K562 (cell line): ENCODE data around the gene TMEM143. TPM values are rescaled to one million over a fixed set of nuclear protein-coding genes. Genes with fewer than 3 reads are reported as not detected.

Experiments used
- BCLAF1 ChIP-seq, 2 experiments: fragments of 450-650 bp in 1 of 2; IDR thresholded peaks; 2 replicates each; pipeline ENCODE4 v1.6.1; 2011 to 2017; ENCODE audit warnings: low read depth in 2 of 2, antibody characterized with exemption in 1 of 2, borderline replicate concordance in 1 of 2, low read length in 1 of 2, mild to moderate bottlenecking in 1 of 2, mixed read lengths in 1 of 2; ENCODE audit not compliant: control insufficient read depth in 1 of 2
- CTCFL ChIP-seq: IDR thresholded peaks from 2 replicates; pipeline ENCODE4 v1.6.1; 2011; ENCODE audit warnings: borderline replicate concordance, low read depth, mild to moderate bottlenecking, moderate library complexity, low read length; ENCODE audit not compliant: insufficient read depth, poor library complexity, severe bottlenecking
- FUS ChIP-seq: fragments of 200-400 bp; formaldehyde crosslinking; optimal IDR thresholded peaks from 2 replicates; pipeline ENCODE3; 2017; ENCODE audit warnings: low read depth, low read length
- IRF1 ChIP-seq: sonication (generic); formaldehyde crosslinking; IDR thresholded peaks from 2 replicates; pipeline ENCODE4 v1.8.0; 2022; ENCODE audit warnings: missing genetic modification reagents, mild to moderate bottlenecking, borderline replicate concordance
- TGIF2 ChIP-seq: sonication (generic); formaldehyde crosslinking; IDR thresholded peaks from 2 replicates; pipeline ENCODE4 v1.8.1; 2022; ENCODE audit warnings: mild to moderate bottlenecking, missing genetic modification reagents, moderate library complexity
- THAP7 ChIP-seq: fragments of 250-450 bp; sonication (Bioruptor Pico); IDR thresholded peaks from 2 replicates; pipeline ENCODE4 v1.5.0; 2021
- U2AF1 ChIP-seq: fragments of 200-400 bp; formaldehyde crosslinking; optimal IDR thresholded peaks from 2 replicates; pipeline ENCODE3; 2017; ENCODE audit warnings: mild to moderate bottlenecking, low read depth, low read length, moderate library complexity
- ZNF175 ChIP-seq: fragments of 200-800 bp; sonication (Bioruptor generic); IDR thresholded peaks from 2 replicates; pipeline ENCODE4 v1.6.1; 2016; ENCODE audit warnings: low read depth, mild to moderate bottlenecking, missing genetic modification characterization, missing compliant biosample characterization
- ZNF384 ChIP-seq: IDR thresholded peaks from 2 replicates; pipeline ENCODE4 v1.6.1; 2012; ENCODE audit warnings: low read depth, low read length, improper control_type of control experiment
- polyA plus RNA-seq, 8 experiments: library from polyadenylated mRNA; depleted of rRNA in 4 of 8; stranded (reverse) in 5 of 8; unstranded in 3 of 8; fragments of >200 nt; fragmentation: Nextera tagmentation in 2 of 8; fragmentation: Illumina TruSeq in 1 of 8; extraction: Ambion mirVana in 2 of 8; extraction: Trizol in 1 of 8; gene quantifications; 2 replicates each; pipeline versions ENCODE4 v1.2.1 to v1.2.3, GENCODE V29; 2011 to 2014; ENCODE audit warnings: inconsistent platforms in 1 of 8, missing spikeins in 1 of 8
- total RNA-seq, 7 experiments: library from RNA; depleted of rRNA in 6 of 7; stranded (reverse); fragments of >200 nt in 6 of 7; fragmentation: Illumina TruSeq in 2 of 7; extraction: Trizol in 2 of 7; gene quantifications; 2 replicates each; pipeline versions ENCODE4 v1.2.1 to v1.2.3, GENCODE V29; 2011 to 2021; ENCODE audit warnings: low replicate concordance in 1 of 7
- TF ChIP-seq, protein P1 (sequence below): sonication (generic); formaldehyde crosslinking; IDR thresholded peaks from 2 replicates; pipeline ENCODE4 v1.8.0; 2022; ENCODE audit warnings: mild to moderate bottlenecking, missing genetic modification reagents
- TF ChIP-seq, protein P2 (sequence below): sonication (generic); formaldehyde crosslinking; IDR thresholded peaks from 2 replicates; pipeline ENCODE4 v1.8.1; 2022; ENCODE audit warnings: missing genetic modification reagents
- TF ChIP-seq, protein P3 (sequence below), 2 experiments: fragments of 450-650 bp; IDR thresholded peaks; 2 replicates each; pipeline ENCODE4 v1.6.1; 2016

Gene TMEM143
- total and polyA plus RNA-seq, 9 of the 15 experiments (the other 6 are each of a cell fraction or from before 2014, with no cell fraction given), result 0.66 to 8.8 (median 4.3) TPM

DNA sequence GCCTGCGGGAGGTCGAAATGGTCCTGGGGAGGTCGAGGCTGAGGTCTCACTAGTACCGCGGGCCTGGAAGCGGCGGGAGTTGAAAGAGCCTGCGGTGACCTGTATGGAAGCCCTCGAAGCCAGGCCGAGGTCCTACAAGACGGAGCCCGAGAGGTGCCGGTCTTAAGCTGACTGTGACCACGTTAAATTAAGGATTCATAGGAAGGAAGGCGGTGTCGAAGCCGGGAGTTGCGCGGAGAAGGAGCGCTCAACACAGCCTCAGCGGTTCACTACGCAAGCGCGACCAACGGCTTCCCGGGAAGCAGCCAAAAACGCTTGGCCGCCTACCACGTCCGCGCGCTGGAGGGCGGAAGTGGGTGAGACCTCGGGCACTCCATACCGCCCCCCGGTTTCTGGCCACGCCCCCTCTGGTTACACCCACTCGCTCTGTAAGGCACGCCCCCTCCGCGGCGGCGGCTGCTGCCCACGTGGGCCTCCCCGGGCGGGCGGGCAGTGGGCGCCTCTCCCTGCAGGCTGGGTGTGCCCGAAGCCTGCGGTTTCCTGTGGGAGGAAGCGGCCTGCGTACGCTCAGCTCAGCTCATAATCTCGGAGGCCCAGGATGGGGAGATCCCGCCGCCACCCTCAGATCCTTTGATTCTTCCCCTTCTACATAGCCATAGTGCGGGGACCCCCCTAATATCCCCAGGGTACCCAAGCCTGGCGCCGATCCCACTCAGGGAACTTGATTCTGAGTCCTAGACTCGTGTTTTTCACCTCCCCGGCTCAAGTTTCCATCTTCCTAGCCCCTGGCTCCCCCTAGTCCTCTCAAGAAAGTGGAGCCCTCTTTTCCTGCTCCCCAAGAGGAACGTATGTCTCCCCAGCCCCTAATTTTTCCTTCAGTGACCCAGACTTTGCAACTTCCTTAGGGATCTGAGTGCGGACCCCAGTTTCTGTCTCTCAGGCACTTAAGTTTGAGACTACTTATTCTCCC is 41.8 kb downstream of the TMEM143 start (continued):
- TF ChIP-seq U2AF1 (no peak), FUS (no peak), BCLAF1 (IDR thresholded peaks at IDR 0.05; ENCODE audit: borderline replicate concordance in 1 of 2, control insufficient read depth in 1 of 2, low read depth in 2 of 2, low read length in 1 of 2) (no peak), TGIF2 (CRISPR knock-in tag) (no peak), CTCFL (peak; percentile 2), ZNF175 (CRISPR knock-in tag) (no peak; the same call in none of the 2 replicates), THAP7 (no peak), IRF1 (CRISPR knock-in tag) (no peak), ZNF384 (peak; percentile 15; the same call in 1 of the 2 replicates)
- TF ChIP-seq, protein P1, sequence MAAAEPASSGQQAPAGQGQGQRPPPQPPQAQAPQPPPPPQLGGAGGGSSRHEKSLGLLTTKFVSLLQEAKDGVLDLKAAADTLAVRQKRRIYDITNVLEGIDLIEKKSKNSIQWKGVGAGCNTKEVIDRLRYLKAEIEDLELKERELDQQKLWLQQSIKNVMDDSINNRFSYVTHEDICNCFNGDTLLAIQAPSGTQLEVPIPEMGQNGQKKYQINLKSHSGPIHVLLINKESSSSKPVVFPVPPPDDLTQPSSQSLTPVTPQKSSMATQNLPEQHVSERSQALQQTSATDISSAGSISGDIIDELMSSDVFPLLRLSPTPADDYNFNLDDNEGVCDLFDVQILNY (CRISPR knock-in tag), result no peak
- TF ChIP-seq, protein P2, sequence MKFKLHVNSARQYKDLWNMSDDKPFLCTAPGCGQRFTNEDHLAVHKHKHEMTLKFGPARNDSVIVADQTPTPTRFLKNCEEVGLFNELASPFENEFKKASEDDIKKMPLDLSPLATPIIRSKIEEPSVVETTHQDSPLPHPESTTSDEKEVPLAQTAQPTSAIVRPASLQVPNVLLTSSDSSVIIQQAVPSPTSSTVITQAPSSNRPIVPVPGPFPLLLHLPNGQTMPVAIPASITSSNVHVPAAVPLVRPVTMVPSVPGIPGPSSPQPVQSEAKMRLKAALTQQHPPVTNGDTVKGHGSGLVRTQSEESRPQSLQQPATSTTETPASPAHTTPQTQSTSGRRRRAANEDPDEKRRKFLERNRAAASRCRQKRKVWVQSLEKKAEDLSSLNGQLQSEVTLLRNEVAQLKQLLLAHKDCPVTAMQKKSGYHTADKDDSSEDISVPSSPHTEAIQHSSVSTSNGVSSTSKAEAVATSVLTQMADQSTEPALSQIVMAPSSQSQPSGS (CRISPR knock-in tag), result no peak
- TF ChIP-seq, protein P3, sequence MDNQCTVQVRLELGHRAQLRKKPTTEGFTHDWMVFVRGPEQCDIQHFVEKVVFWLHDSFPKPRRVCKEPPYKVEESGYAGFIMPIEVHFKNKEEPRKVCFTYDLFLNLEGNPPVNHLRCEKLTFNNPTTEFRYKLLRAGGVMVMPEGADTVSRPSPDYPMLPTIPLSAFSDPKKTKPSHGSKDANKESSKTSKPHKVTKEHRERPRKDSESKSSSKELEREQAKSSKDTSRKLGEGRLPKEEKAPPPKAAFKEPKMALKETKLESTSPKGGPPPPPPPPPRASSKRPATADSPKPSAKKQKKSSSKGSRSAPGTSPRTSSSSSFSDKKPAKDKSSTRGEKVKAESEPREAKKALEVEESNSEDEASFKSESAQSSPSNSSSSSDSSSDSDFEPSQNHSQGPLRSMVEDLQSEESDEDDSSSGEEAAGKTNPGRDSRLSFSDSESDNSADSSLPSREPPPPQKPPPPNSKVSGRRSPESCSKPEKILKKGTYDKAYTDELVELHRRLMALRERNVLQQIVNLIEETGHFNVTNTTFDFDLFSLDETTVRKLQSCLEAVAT (IDR thresholded peaks at IDR 0.05), result peak in 1 of 2 experiments; percentile 93; a peak in 2 of 4 replicates
